SK-N-MC (cell line): ENCODE data around the gene ZNF230.

Source experiments
- EZH2 ChIP-seq: fragments of 200-600 bp; sonication (generic); IDR thresholded peaks from one replicate; pipeline ENCODE4 v1.6.1; 2017; ENCODE audit warnings: antibody characterized with exemption
- FOXP2 ChIP-seq: optimal IDR thresholded peaks from 2 replicates; pipeline ENCODE3; 2011; ENCODE audit warnings: mild to moderate bottlenecking, moderate library complexity; ENCODE audit not compliant: insufficient read depth; ENCODE audit errors: extremely low read length, control extremely low read depth
- POLR2AphosphoS5 ChIP-seq: IDR thresholded peaks from 2 replicates; pipeline ENCODE4 v1.6.1; 2012; ENCODE audit warnings: mild to moderate bottlenecking, low read depth, low read length, borderline replicate concordance

DNA sequence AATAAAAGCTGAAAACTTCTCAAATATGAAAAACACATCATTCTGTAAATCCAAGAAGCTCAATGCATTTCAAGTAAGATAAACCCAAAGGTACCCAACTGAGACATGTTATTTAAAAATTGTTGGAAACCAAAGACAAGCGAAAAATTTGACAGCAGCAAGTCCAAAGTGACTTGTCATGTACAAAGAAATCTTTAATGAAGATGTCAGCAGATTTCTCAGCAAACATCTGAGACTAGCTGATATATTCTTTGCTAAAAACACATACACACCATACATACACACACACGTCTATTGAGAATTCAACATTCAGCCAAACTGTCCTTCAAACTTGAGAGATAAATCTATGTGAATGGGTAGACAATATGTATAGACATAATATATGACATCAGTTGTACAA is 16.7 kb downstream of the ZNF230 start:
- TF ChIP-seq EZH2, result no peak
- no peak for TF ChIP-seq POLR2AphosphoS5
- no peak for TF ChIP-seq FOXP2
